Nephron (organoid): ENCODE measurements around the gene ADAMTS12.

Source experiments
- H3K27ac Mint-ChIP-seq, 3 experiments: 2 replicates each; pipeline ENCODE4 v1.8.0; 2020; ENCODE audit warnings: mixed read lengths in 3 of 3, mild to moderate bottlenecking in 2 of 3, moderate library complexity in 1 of 3
- H3K27me3 Mint-ChIP-seq: 2 replicates; pipeline ENCODE4 v1.8.0; 2021; ENCODE audit warnings: low read depth, mild to moderate bottlenecking, moderate library complexity, mixed read lengths
- H3K36me3 Mint-ChIP-seq: 2 replicates; pipeline ENCODE4 v1.8.0; 2020; ENCODE audit warnings: low read depth, mixed read lengths
- H3K4me1 Mint-ChIP-seq: 2 replicates; pipeline ENCODE4 v1.8.0; 2020; ENCODE audit warnings: mixed read lengths
- H3K4me3 Mint-ChIP-seq, 3 experiments: 2 replicates each; pipeline ENCODE4 v1.8.0; 2020; ENCODE audit warnings: mild to moderate bottlenecking in 3 of 3, mixed read lengths in 3 of 3, moderate library complexity in 2 of 3
- H3K9me3 Mint-ChIP-seq: 2 replicates; pipeline ENCODE4 v1.8.0; 2020; ENCODE audit warnings: mixed read lengths
- TF ChIP-seq, protein P1 (sequence below), 3 experiments: fragments of 200-600 bp; sonication (generic); IDR thresholded peaks; one replicate each; pipeline ENCODE4 v1.5.0; 2021; ENCODE audit warnings: antibody characterized with exemption in 3 of 3; ENCODE audit not compliant: unreplicated experiment in 3 of 3

ADAMTS12 gene

DNA sequence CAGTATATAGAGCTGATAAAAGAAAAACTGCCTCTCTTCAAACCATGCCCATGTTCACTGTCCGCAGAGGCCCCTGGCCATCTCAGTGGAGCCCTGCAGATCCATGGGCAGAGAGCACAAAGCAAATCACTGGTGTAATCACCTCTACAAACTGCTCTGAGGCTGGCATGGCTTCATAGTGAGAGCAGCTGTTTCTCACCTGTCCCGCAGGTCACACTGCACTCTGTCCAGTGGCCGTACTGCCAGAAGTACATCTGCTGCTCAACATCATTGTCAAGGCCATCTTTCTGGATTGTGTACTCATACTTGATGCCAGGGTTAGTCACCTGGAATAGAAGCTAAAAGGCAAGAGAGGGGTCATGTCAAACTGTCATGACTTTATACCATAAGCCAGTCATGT, 277.8 kb downstream of the ADAMTS12 start:
- no peak overlapping the region for H3K27ac Mint-ChIP-seq
- H3K9me3 Mint-ChIP-seq, result no peaks in the 10 kb centered on the region
- H3K36me3 Mint-ChIP-seq, result peaks cover 14% of the 10 kb centered on the region
- H3K4me1 Mint-ChIP-seq, result peaks cover 6% of the 10 kb centered on the region
- TF ChIP-seq, protein P1, sequence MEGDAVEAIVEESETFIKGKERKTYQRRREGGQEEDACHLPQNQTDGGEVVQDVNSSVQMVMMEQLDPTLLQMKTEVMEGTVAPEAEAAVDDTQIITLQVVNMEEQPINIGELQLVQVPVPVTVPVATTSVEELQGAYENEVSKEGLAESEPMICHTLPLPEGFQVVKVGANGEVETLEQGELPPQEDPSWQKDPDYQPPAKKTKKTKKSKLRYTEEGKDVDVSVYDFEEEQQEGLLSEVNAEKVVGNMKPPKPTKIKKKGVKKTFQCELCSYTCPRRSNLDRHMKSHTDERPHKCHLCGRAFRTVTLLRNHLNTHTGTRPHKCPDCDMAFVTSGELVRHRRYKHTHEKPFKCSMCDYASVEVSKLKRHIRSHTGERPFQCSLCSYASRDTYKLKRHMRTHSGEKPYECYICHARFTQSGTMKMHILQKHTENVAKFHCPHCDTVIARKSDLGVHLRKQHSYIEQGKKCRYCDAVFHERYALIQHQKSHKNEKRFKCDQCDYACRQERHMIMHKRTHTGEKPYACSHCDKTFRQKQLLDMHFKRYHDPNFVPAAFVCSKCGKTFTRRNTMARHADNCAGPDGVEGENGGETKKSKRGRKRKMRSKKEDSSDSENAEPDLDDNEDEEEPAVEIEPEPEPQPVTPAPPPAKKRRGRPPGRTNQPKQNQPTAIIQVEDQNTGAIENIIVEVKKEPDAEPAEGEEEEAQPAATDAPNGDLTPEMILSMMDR (IDR thresholded peaks at IDR 0.05; ENCODE audit: unreplicated experiment in 3 of 3), result no peak
- H3K27me3 Mint-ChIP-seq, result peaks cover 3% of the 10 kb centered on the region
- H3K4me3 Mint-ChIP-seq, result no peak overlapping the region

GRCh38 chr5:33612386-33612785, 279.4 kb downstream of the ADAMTS12 start:
- Mint-ChIP-seq H3K36me3 (peaks cover 14% of the 10 kb centered on the region), H3K4me1 (peaks cover 6% of the 10 kb centered on the region), H3K27ac (no peak overlapping the region), H3K9me3 (no peaks in the 10 kb centered on the region), H3K4me3 (no peak overlapping the region), H3K27me3 (peaks cover 3% of the 10 kb centered on the region)
- TF ChIP-seq, protein P1 (IDR thresholded peaks at IDR 0.05; ENCODE audit: unreplicated experiment in 3 of 3), result no peak

DNA sequence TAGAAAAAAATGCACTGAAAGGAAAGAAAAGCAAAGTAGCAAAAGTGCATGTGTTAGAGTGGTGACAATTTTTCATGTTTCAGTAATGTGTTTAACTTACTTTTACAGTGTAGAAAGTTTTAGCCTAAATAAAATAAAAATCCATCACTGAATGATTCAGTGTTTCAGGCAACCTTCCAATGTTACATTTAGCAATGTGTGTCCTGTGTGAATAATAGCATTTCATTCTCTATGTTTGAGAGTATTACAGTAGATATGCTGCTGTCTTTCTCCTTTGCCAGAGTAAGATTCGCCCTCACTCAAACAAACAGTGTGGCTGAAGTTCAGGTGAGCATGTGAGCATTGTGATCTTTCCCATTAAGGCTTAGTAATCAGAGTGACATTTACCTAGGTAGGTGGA, 279.9 kb downstream of the ADAMTS12 start:
- H3K27me3 Mint-ChIP-seq, result peaks cover 3% of the 10 kb centered on the region
- no peak overlapping the region for H3K4me3 Mint-ChIP-seq
- H3K9me3 Mint-ChIP-seq, result no peaks in the 10 kb centered on the region
- no peak overlapping the region for H3K27ac Mint-ChIP-seq
- peaks cover 14% of the 10 kb centered on the region for H3K36me3 Mint-ChIP-seq
- H3K4me1 Mint-ChIP-seq, result peaks cover 6% of the 10 kb centered on the region
- TF ChIP-seq, protein P1 (IDR thresholded peaks at IDR 0.05; ENCODE audit: unreplicated experiment in 3 of 3), result no peak

- no peak overlapping the region for H3K4me3 Mint-ChIP-seq
- no peaks in the 10 kb centered on the region for H3K9me3 Mint-ChIP-seq
- peaks cover 3% of the 10 kb centered on the region for H3K27me3 Mint-ChIP-seq
- TF ChIP-seq, protein P1 (IDR thresholded peaks at IDR 0.05; ENCODE audit: unreplicated experiment in 3 of 3), result no peak
- H3K4me1 Mint-ChIP-seq, result peaks cover 6% of the 10 kb centered on the region
- H3K27ac Mint-ChIP-seq, result no peak overlapping the region
- H3K36me3 Mint-ChIP-seq, result peaks cover 7% of the 10 kb centered on the region
Observed at GRCh38 chr5:33608344-33609041, 283.3 kb downstream of the ADAMTS12 start.

DNA sequence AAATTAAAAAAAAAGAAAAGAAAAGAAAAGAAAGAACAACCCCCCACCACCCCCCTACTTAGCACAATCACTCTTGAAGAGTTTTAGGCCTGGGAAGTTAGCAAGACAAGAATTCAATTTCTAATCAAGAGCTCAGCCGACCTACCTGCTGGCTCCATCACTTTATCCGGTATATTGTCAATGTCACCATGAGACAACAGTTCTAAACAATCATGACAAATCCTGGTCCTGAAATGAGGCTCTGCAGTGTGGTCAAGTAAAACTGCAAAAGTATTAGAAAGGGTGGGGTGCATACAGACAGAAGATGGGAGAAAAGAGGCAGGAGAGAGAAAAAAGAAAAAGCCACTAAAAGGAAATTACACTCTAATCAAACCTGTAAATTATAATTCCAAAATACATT, 287.3 kb downstream of the ADAMTS12 start:
- Mint-ChIP-seq H3K27me3 (no peaks in the 10 kb centered on the region), H3K27ac (no peak overlapping the region), H3K4me3 (no peak overlapping the region), H3K36me3 (peaks cover 3% of the 10 kb centered on the region), H3K4me1 (peaks cover 17% of the 10 kb centered on the region), H3K9me3 (no peaks in the 10 kb centered on the region)
- TF ChIP-seq, protein P1 (IDR thresholded peaks at IDR 0.05; ENCODE audit: unreplicated experiment in 3 of 3), result no peak

- H3K36me3 Mint-ChIP-seq, result peaks cover 3% of the 10 kb centered on the region
- TF ChIP-seq, protein P1 (IDR thresholded peaks at IDR 0.05; ENCODE audit: unreplicated experiment in 3 of 3), result no peak
- no peak overlapping the region for H3K4me3 Mint-ChIP-seq
- H3K27ac Mint-ChIP-seq, result peak overlapping the region; percentile 86 to 97 (median 88)
- H3K9me3 Mint-ChIP-seq, result no peaks in the 10 kb centered on the region
- H3K27me3 Mint-ChIP-seq, result no peaks in the 10 kb centered on the region
- peaks cover 17% of the 10 kb centered on the region for H3K4me1 Mint-ChIP-seq
Observed at GRCh38 chr5:33601881-33602280, 289.9 kb downstream of the ADAMTS12 start.
